GM12878 (cell line): Measurements from ENCODE around the gene TSPEAR. TPM values are rescaled to one million over a fixed set of nuclear protein-coding genes. Genes with fewer than 3 reads are reported as not detected.

Experiments used
- ATAC-seq: fragments of 200-7000 bp; cut with Tn5 transposase; 3 replicates; pipeline ENCODE4 v1.9.1; 2020; ENCODE audit warnings: mild to moderate bottlenecking, moderate library complexity
- BruUV-seq: library from RNA; stranded (reverse); fragments of 400-500 nt; replicated peaks from 2 replicates; lab custom pipeline; 2021; lab: Mats Ljungman, UMichigan
- CTCF ChIA-PET: fragments of 300-600 bp; sonication (Branson Sonifier 250); formaldehyde crosslinking; extraction: SDS; loops from one replicate; lab custom pipeline; 2021; ENCODE audit warnings: inconsistent platforms; lab: Yijun Ruan, JAX
- POLR2A ChIA-PET: fragments of 350-600 bp; formaldehyde crosslinking; extraction: SDS; loops from one replicate; lab custom pipeline; 2021; ENCODE audit warnings: inconsistent platforms; lab: Charles Lee
- RAD21 ChIA-PET: fragments of 300-600 bp; sonication (Branson Sonifier 250); formaldehyde crosslinking; loops from one replicate; lab custom pipeline; 2023; ENCODE audit warnings: antibody characterized with exemption; ENCODE audit not compliant: unreplicated experiment; lab: Charles Lee
- SMC1A ChIA-PET: fragments of 300-600 bp; sonication (Branson Sonifier 250); formaldehyde crosslinking; loops from one replicate; lab custom pipeline; 2023; ENCODE audit not compliant: unreplicated experiment, uncharacterized antibody; lab: Charles Lee
- DNase-seq: peaks from one replicate; pipeline ENCODE4 v3.0.0-alpha.2; 2011; ENCODE audit warnings: low read depth, low spot score
- FAIRE-seq: peaks from 3 replicates; lab custom pipeline; 2011; peaks lifted over from hg19 to GRCh38; lab: Jason Lieb, UNC
- H2AFZ ChIP-seq: 2 replicates; pipeline ENCODE4 v1.6.0; 2011; ENCODE audit warnings: low read depth, low read length, control low read depth; ENCODE audit not compliant: control insufficient read depth
- H3K27ac ChIP-seq: 2 replicates; pipeline ENCODE4 v1.5.1; 2011; ENCODE audit warnings: control low read depth; ENCODE audit not compliant: control insufficient read depth, insufficient read depth
- H3K27me3 ChIP-seq, 2 experiments: replicated peaks in 1 of 2; 2 replicates each; pipeline versions ENCODE4 v1.6.0 to v1.6.1; 2011; ENCODE audit warnings: low read length in 1 of 2; ENCODE audit not compliant: control insufficient read depth in 2 of 2, insufficient read depth in 2 of 2
- H3K36me3 ChIP-seq, 2 experiments: 2 replicates each; pipeline ENCODE4 v1.5.1; 2011; ENCODE audit warnings: low read length in 1 of 2; ENCODE audit not compliant: control insufficient read depth in 2 of 2, insufficient read depth in 2 of 2
- H3K4me1 ChIP-seq: 2 replicates; pipeline ENCODE4 v1.6.1; 2011; ENCODE audit warnings: mild to moderate bottlenecking, low read length, moderate library complexity, mixed read lengths; ENCODE audit not compliant: control insufficient read depth, insufficient read depth
- H3K4me2 ChIP-seq: 2 replicates; pipeline ENCODE4 v1.6.0; 2011; ENCODE audit warnings: control low read depth; ENCODE audit not compliant: control insufficient read depth, insufficient read depth
- H3K4me3 ChIP-seq: fragments of 200-600 bp; sonication (generic); 2 replicates; pipeline ENCODE4 v1.5.1; 2016
- H3K79me2 ChIP-seq: 2 replicates; pipeline ENCODE4 v1.6.0; 2011; ENCODE audit warnings: low read length; ENCODE audit not compliant: control insufficient read depth, insufficient read depth
- H3K9ac ChIP-seq: 2 replicates; pipeline ENCODE4 v1.8.0; 2011; ENCODE audit warnings: low read length, control low read depth, mixed read lengths; ENCODE audit not compliant: control insufficient read depth, insufficient read depth
- H3K9me3 ChIP-seq: replicated peaks from 3 replicates; pipeline ENCODE4 v1.5.1; 2011; ENCODE audit warnings: mild to moderate bottlenecking, low read length; ENCODE audit not compliant: control insufficient read depth, insufficient read depth
- H4K20me1 ChIP-seq: 2 replicates; pipeline ENCODE4 v1.6.0; 2011; ENCODE audit not compliant: control insufficient read depth, insufficient read depth
- BRCA1 ChIP-seq: IDR thresholded peaks from 2 replicates; pipeline ENCODE4 v1.6.1; 2011; ENCODE audit warnings: low read depth, low read length, improper control_type of control experiment
- CBX3 ChIP-seq: fragments of 200-600 bp; sonication (generic); IDR thresholded peaks from 2 replicates; pipeline ENCODE4 v1.6.1; 2016; ENCODE audit warnings: low read depth, borderline replicate concordance
- EED ChIP-seq: sonication (generic); IDR thresholded peaks from 2 replicates; pipeline ENCODE4 v1.6.1; 2016; ENCODE audit warnings: antibody characterized with exemption, low read depth
- PML ChIP-seq: IDR thresholded peaks from 2 replicates; pipeline ENCODE4 v1.6.1; 2012; ENCODE audit warnings: low read length, inconsistent platforms
- PRDM15 ChIP-seq: fragments of 450-650 bp; formaldehyde crosslinking; IDR thresholded peaks from 2 replicates; pipeline ENCODE4 v1.4.0; 2020; ENCODE audit warnings: mild to moderate bottlenecking, moderate library complexity
- SIX5 ChIP-seq: IDR thresholded peaks from 2 replicates; pipeline ENCODE4 v1.6.1; 2011; ENCODE audit warnings: mild to moderate bottlenecking, low read depth, low read length, moderate library complexity; ENCODE audit not compliant: severe bottlenecking
- SKIL ChIP-seq: fragments of 450-650 bp; IDR thresholded peaks from 2 replicates; pipeline ENCODE4 v1.6.1; 2017; ENCODE audit warnings: mild to moderate bottlenecking, low read depth, inconsistent platforms; ENCODE audit not compliant: poor library complexity, severe bottlenecking
- SRF ChIP-seq, 2 experiments: IDR thresholded peaks; 2 replicates each; pipeline ENCODE4 v1.6.1; 2011; ENCODE audit warnings: low read depth in 2 of 2, low read length in 2 of 2, mild to moderate bottlenecking in 1 of 2, moderate library complexity in 1 of 2
- WRNIP1 ChIP-seq: IDR thresholded peaks from 2 replicates; pipeline ENCODE4 v1.6.1; 2011; ENCODE audit warnings: low read depth, low read length, improper control_type of control experiment, borderline replicate concordance
- ZNF217 ChIP-seq: fragments of 450-650 bp; IDR thresholded peaks from 2 replicates; pipeline ENCODE4 v1.6.1; 2017; ENCODE audit warnings: antibody characterized with exemption, mild to moderate bottlenecking
- WGBS: methylation state at CpG from one replicate; pipeline ENCODE4 v1.1.6; 2016; ENCODE audit warnings: low lambda C conversion rate; ENCODE audit not compliant: insufficient replicate concordance, insufficient coverage; ENCODE audit errors: missing lambda C conversion rate; 5-methylcytosine and 5-hydroxymethylcytosine counted together
- in situ Hi-C: fragments of 300-500 bp; cut with MboI; formaldehyde crosslinking; loops from 9 replicates; pipeline ENCODE4 v1.14.3; 2018; ENCODE audit warnings: mixed read lengths
- intact Hi-C: fragments of 100-400 bp; cut with micrococcal nuclease; formaldehyde crosslinking; loops from one replicate; pipeline ENCODE4 v1.14.2; 2022; ENCODE audit not compliant: unreplicated experiment
- polyA plus RNA-seq, 11 experiments: library from polyadenylated mRNA; depleted of rRNA in 4 of 11; unstranded in 6 of 11; stranded (reverse) in 5 of 11; fragments of >200 nt; fragmentation: Nextera tagmentation in 4 of 11; fragmentation: Illumina TruSeq in 1 of 11; extraction: Ambion mirVana in 4 of 11; extraction: Trizol in 1 of 11; gene quantifications; 1 replicate in 1 of 11; 2 replicates in 10 of 11; pipeline versions ENCODE4 v1.2.1 to v1.2.3, GENCODE V29; 2011 to 2016; ENCODE audit warnings: inconsistent platforms in 2 of 11, missing spikeins in 2 of 11, low read depth in 1 of 11
- total RNA-seq, 4 experiments: library from RNA; depleted of rRNA in 3 of 4; stranded (reverse); fragments of >200 nt in 3 of 4; fragmentation: Illumina TruSeq in 1 of 4; extraction: Trizol in 1 of 4; gene quantifications; 2 replicates each; pipeline versions ENCODE4 v1.2.1 to v1.2.3, GENCODE V29; 2013 to 2021
- TF ChIP-seq, protein P1 (sequence below): fragments of 450-650 bp; IDR thresholded peaks from 2 replicates; pipeline ENCODE4 v1.6.1; 2017; ENCODE audit warnings: mild to moderate bottlenecking, moderate library complexity

The TSPEAR gene
- total and polyA plus RNA-seq, 10 of the 15 experiments (the other 5 are each of a cell fraction or from before 2014, with no cell fraction given), result not detected

- CTCF ChIA-PET, result no interaction called here
- ATAC-seq (no peak), DNase-seq (no peak), FAIRE-seq (no peak)
- Histone ChIP-seq H3K9me3 (no peaks in the 10 kb centered on the region; the same call in 2 of the 3 replicates), H3K9ac (no peak overlapping the region), H4K20me1 (no peaks in the 10 kb centered on the region), H3K27ac (no peak overlapping the region), H3K4me3 (no peak overlapping the region), H3K4me1 (no peaks in the 10 kb centered on the region), H3K79me2 (no peaks in the 10 kb centered on the region), H3K36me3 (no peaks in the 10 kb centered on the region), H3K27me3 (no peaks in the 10 kb centered on the region), H3K4me2 (no peak overlapping the region), H2AFZ (no peak overlapping the region)
- POLR2A ChIA-PET, result no interaction called here
- RAD21 ChIA-PET, result no interaction called here
- 45% methylated on average over 13 of the region's 13 CpGs for WGBS
- intact Hi-C loops (no loop called here), in situ Hi-C loops (no loop called here)
- TF ChIP-seq SIX5 (no peak), ZNF217 (no peak), PML (no peak), BRCA1 (no peak), CBX3 (no peak), PRDM15 (CRISPR knock-in tag) (no peak), WRNIP1 (no peak), EED (no peak), SKIL (no peak), SRF (IDR thresholded peaks at IDR 0.05; ENCODE audit: low read depth in 2 of 2, low read length in 2 of 2) (no peak)
- TF ChIP-seq, protein P1, sequence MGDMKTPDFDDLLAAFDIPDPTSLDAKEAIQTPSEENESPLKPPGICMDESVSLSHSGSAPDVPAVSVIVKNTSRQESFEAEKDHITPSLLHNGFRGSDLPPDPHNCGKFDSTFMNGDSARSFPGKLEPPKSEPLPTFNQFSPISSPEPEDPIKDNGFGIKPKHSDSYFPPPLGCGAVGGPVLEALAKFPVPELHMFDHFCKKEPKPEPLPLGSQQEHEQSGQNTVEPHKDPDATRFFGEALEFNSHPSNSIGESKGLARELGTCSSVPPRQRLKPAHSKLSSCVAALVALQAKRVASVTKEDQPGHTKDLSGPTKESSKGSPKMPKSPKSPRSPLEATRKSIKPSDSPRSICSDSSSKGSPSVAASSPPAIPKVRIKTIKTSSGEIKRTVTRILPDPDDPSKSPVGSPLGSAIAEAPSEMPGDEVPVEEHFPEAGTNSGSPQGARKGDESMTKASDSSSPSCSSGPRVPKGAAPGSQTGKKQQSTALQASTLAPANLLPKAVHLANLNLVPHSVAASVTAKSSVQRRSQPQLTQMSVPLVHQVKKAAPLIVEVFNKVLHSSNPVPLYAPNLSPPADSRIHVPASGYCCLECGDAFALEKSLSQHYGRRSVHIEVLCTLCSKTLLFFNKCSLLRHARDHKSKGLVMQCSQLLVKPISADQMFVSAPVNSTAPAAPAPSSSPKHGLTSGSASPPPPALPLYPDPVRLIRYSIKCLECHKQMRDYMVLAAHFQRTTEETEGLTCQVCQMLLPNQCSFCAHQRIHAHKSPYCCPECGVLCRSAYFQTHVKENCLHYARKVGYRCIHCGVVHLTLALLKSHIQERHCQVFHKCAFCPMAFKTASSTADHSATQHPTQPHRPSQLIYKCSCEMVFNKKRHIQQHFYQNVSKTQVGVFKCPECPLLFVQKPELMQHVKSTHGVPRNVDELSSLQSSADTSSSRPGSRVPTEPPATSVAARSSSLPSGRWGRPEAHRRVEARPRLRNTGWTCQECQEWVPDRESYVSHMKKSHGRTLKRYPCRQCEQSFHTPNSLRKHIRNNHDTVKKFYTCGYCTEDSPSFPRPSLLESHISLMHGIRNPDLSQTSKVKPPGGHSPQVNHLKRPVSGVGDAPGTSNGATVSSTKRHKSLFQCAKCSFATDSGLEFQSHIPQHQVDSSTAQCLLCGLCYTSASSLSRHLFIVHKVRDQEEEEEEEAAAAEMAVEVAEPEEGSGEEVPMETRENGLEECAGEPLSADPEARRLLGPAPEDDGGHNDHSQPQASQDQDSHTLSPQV, result no peak
- no TSS peak for BruUV-seq
- SMC1A ChIA-PET, result no interaction called here
These were observed 195.0 kb downstream of the TSPEAR start for GRCh38 chr21:44516342-44516741.
